SK-N-SH (cell line): ENCODE data around the gene PAMR1. TPM values are rescaled to one million over a fixed set of nuclear protein-coding genes. Genes with fewer than 3 reads are reported as not detected.

ENCODE experiments used
- CTCF ChIA-PET: fragments of 300-600, 350-600 bp; formaldehyde crosslinking; extraction: SDS; loops from one replicate; lab custom pipeline; 2021; lab: Yijun Ruan, JAX
- POLR2A ChIA-PET: fragments of 350-600 bp; sonication (Branson Sonifier 250); formaldehyde crosslinking; extraction: SDS; loops from one replicate; lab custom pipeline; 2020; ENCODE audit warnings: antibody characterized with exemption, inconsistent platforms; lab: Yijun Ruan, JAX
- DNase-seq: peaks from one replicate; pipeline ENCODE4 v3.0.0; 2012
- H2AFZ ChIP-seq: fragments of 200-600 bp; sonication (generic); 2 replicates; pipeline ENCODE4 v1.8.1; 2016; ENCODE audit warnings: antibody characterized with exemption, mild to moderate bottlenecking, low read depth
- H3F3A ChIP-seq: fragments of 200-600 bp; sonication (generic); replicated peaks from 2 replicates; pipeline ENCODE3; 2016; ENCODE audit warnings: antibody characterized with exemption, mild to moderate bottlenecking; ENCODE audit not compliant: insufficient read depth
- H3K27ac ChIP-seq, 2 experiments: fragments of 200-500 bp in 1 of 2; fragments of 200-600 bp in 1 of 2; sonication (Bioruptor generic) in 1 of 2; sonication (generic), shearing (Covaris generic) in 1 of 2; 2 replicates each; pipeline versions ENCODE4 v1.5.1 to v1.6.1; 2014 to 2016; ENCODE audit warnings: low read depth in 2 of 2, inconsistent platforms in 1 of 2, low read length in 1 of 2, mild to moderate bottlenecking in 1 of 2, mixed read lengths in 1 of 2
- H3K27me3 ChIP-seq: fragments of 200-600 bp; sonication (generic), shearing (Covaris generic); 2 replicates; pipeline ENCODE4 v1.6.1; 2016; ENCODE audit warnings: mixed run types; ENCODE audit not compliant: insufficient read depth
- H3K36me3 ChIP-seq, 2 experiments: fragments of 200-500 bp in 1 of 2; fragments of 200-600 bp in 1 of 2; sonication (Bioruptor generic) in 1 of 2; sonication (generic) in 1 of 2; replicated peaks in 1 of 2; 2 replicates each; pipeline versions ENCODE3 to v1.5.1; 2014 to 2016; ENCODE audit warnings: low read length in 1 of 2, mild to moderate bottlenecking in 1 of 2; ENCODE audit not compliant: insufficient read depth in 2 of 2, control insufficient read depth in 1 of 2
- H3K4me1 ChIP-seq, 2 experiments: fragments of 200-500 bp in 1 of 2; fragments of 200-600 bp in 1 of 2; sonication (Bioruptor generic) in 1 of 2; sonication (generic), shearing (Covaris generic) in 1 of 2; 2 replicates each; pipeline versions ENCODE4 v1.5.1 to v1.6.1; 2014 to 2016; ENCODE audit warnings: low read depth in 1 of 2, low read length in 1 of 2, mixed run types in 1 of 2; ENCODE audit not compliant: insufficient read depth in 2 of 2, control insufficient read depth in 1 of 2
- H3K4me2 ChIP-seq: fragments of 200-600 bp; sonication (generic), shearing (Covaris generic); 2 replicates; pipeline ENCODE4 v1.6.1; 2017; ENCODE audit warnings: mixed run types
- H3K4me3 ChIP-seq, 2 experiments: fragments of 200-500 bp in 1 of 2; fragments of 200-600 bp in 1 of 2; sonication (Bioruptor generic) in 1 of 2; sonication (generic), shearing (Covaris generic) in 1 of 2; 2 replicates each; pipeline versions ENCODE4 v1.5.1 to v1.8.1; 2014 to 2016; ENCODE audit warnings: low read depth in 2 of 2, inconsistent platforms in 1 of 2, low read length in 1 of 2, mild to moderate bottlenecking in 1 of 2, mixed read lengths in 1 of 2, moderate library complexity in 1 of 2
- H3K79me2 ChIP-seq: fragments of 200-600 bp; sonication (generic); 2 replicates; pipeline ENCODE4 v1.8.1; 2017; ENCODE audit warnings: mild to moderate bottlenecking; ENCODE audit not compliant: insufficient read depth
- H3K9ac ChIP-seq: fragments of 200-600 bp; sonication (generic); 2 replicates; pipeline ENCODE4 v1.6.1; 2017; ENCODE audit warnings: mixed run types
- H3K9me2 ChIP-seq: fragments of 200-600 bp; sonication (generic); 2 replicates; pipeline ENCODE4 v1.6.1; 2017; ENCODE audit warnings: mixed run types
- H3K9me3 ChIP-seq: fragments of 200-600 bp; sonication (generic); 2 replicates; pipeline ENCODE4 v1.6.1; 2017; ENCODE audit warnings: mixed run types, mild to moderate bottlenecking, moderate library complexity
- H4K20me1 ChIP-seq: fragments of 200-600 bp; sonication (generic); 2 replicates; pipeline ENCODE4 v1.6.1; 2017; ENCODE audit warnings: mild to moderate bottlenecking, mixed run types; ENCODE audit not compliant: insufficient read depth
- EZH2phosphoT487 ChIP-seq: fragments of 200-600 bp; sonication (generic); IDR thresholded peaks from 2 replicates; pipeline ENCODE4 v1.6.1; 2017; ENCODE audit warnings: low read depth, mixed run types, mild to moderate bottlenecking, antibody characterized with exemption, moderate library complexity, borderline replicate concordance
- MAX ChIP-seq: IDR thresholded peaks from 2 replicates; pipeline ENCODE4 v1.4.0; 2012; ENCODE audit warnings: low read depth
- NFIC ChIP-seq: IDR thresholded peaks from 2 replicates; pipeline ENCODE4 v1.4.0; 2012; ENCODE audit warnings: borderline replicate concordance
- POLR2AphosphoS5 ChIP-seq: IDR thresholded peaks from 2 replicates; pipeline ENCODE4 v1.6.1; 2012; ENCODE audit warnings: low read depth, low read length
- RAD21 ChIP-seq: IDR thresholded peaks from 2 replicates; pipeline ENCODE4 v1.6.1; 2012; ENCODE audit warnings: mild to moderate bottlenecking, low read length
- SMC3 ChIP-seq: IDR thresholded peaks from 2 replicates; pipeline ENCODE4 v1.6.1; 2012; ENCODE audit warnings: low read depth, low read length, improper control_type of control experiment
- TAF1 ChIP-seq: IDR thresholded peaks from 2 replicates; pipeline ENCODE4 v1.6.1; 2012; ENCODE audit warnings: low read depth, mild to moderate bottlenecking, low read length, moderate library complexity, borderline replicate concordance
- WGBS: methylation state at CpG from one replicate; pipeline ENCODE4 v1.1.6; 2017; ENCODE audit warnings: low lambda C conversion rate; 5-methylcytosine and 5-hydroxymethylcytosine counted together
- polyA plus RNA-seq, 3 experiments: library from polyadenylated mRNA; depleted of rRNA; stranded (reverse); fragments of >200 nt; gene quantifications; 2 replicates each; pipeline ENCODE4 v1.2.3, GENCODE V29; 2012
- TF ChIP-seq, protein P1 (sequence below): fragments of 150-350 bp; IDR thresholded peaks from 2 replicates; pipeline ENCODE4 v1.6.1; 2016; ENCODE audit warnings: mild to moderate bottlenecking, low read depth, low read length
- TF ChIP-seq, protein P2 (sequence below): fragments of 200-600 bp; sonication (generic); IDR thresholded peaks from 2 replicates; pipeline ENCODE4 v1.6.1; 2017; ENCODE audit warnings: antibody characterized with exemption, mild to moderate bottlenecking, moderate library complexity

The PAMR1 gene
- polyA plus RNA-seq, 1 of the 3 experiments (the other 2 are of a cell fraction): 0.31 TPM

DNA sequence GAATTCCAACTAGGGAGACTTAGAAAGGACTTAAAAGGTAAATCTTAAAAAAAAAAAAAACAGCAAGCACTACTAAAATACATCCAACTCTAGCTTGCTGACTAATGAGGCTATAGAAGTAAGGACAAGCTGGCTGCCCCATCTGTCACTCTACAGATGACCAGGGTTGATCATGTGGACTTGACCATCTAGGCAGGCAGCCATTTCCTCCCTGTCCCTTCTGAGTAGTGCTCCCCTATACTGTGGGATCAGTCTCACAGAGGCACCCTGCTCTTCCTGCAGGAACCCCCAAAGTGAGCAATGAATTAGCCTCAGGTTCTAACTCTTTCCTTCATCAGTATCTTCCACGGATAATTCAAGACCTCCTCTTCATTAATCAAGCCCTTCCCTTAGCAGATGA, 118.4 kb downstream of the PAMR1 start (continued):
- TF ChIP-seq, protein P1, sequence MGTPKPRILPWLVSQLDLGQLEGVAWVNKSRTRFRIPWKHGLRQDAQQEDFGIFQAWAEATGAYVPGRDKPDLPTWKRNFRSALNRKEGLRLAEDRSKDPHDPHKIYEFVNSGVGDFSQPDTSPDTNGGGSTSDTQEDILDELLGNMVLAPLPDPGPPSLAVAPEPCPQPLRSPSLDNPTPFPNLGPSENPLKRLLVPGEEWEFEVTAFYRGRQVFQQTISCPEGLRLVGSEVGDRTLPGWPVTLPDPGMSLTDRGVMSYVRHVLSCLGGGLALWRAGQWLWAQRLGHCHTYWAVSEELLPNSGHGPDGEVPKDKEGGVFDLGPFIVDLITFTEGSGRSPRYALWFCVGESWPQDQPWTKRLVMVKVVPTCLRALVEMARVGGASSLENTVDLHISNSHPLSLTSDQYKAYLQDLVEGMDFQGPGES: no peak
- TF ChIP-seq POLR2AphosphoS5 (no peak), NFIC (no peak)

DNA sequence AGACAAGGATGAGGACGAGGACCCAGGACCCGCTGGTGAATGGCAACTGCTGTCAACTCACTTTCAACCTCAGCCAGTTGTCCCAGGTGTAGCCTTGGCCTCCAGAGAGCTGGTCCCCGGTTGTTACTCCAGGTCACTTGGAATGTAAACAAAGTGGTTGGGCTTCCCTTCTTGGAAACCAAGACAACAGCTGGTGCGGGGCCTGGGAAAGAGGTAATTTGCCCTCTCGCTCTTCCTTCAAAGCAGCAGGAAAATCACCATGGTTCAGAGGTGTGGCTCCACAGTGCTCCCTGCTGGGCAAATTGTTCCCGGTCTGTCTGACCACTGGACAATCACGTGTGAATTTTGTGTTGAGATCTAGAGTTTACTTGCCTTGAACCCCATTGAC, 121.0 kb downstream of the PAMR1 start:
- Histone ChIP-seq H3K9ac (no peak overlapping the region), H3K4me1 (no peaks in the 10 kb centered on the region), H3K79me2 (no peaks in the 10 kb centered on the region), H3K27ac (no peak overlapping the region), H3K27me3 (no peaks in the 10 kb centered on the region), H4K20me1 (no peaks in the 10 kb centered on the region), H3K9me3 (no peaks in the 10 kb centered on the region), H3K4me2 (no peak overlapping the region), H3F3A (no peaks in the 10 kb centered on the region), H3K36me3 (no peaks in the 10 kb centered on the region), H3K9me2 (no peaks in the 10 kb centered on the region), H3K4me3 (no peak overlapping the region; a peak in 1 of 4 replicates), H2AFZ (no peak overlapping the region)
- CTCF ChIA-PET: interaction anchor here (0.8 to 4.2 kb wide), 14 partner anchors 8 to 839 kb away, joined by 3 to 22 read pairs (median 4); partner anchors contain the start of gene SLC1A2
- TF ChIP-seq, protein P2, sequence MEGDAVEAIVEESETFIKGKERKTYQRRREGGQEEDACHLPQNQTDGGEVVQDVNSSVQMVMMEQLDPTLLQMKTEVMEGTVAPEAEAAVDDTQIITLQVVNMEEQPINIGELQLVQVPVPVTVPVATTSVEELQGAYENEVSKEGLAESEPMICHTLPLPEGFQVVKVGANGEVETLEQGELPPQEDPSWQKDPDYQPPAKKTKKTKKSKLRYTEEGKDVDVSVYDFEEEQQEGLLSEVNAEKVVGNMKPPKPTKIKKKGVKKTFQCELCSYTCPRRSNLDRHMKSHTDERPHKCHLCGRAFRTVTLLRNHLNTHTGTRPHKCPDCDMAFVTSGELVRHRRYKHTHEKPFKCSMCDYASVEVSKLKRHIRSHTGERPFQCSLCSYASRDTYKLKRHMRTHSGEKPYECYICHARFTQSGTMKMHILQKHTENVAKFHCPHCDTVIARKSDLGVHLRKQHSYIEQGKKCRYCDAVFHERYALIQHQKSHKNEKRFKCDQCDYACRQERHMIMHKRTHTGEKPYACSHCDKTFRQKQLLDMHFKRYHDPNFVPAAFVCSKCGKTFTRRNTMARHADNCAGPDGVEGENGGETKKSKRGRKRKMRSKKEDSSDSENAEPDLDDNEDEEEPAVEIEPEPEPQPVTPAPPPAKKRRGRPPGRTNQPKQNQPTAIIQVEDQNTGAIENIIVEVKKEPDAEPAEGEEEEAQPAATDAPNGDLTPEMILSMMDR: peak; percentile 60
- TF ChIP-seq MAX: no peak
- peak; percentile 37 for TF ChIP-seq SMC3
- TF ChIP-seq RAD21: peak; percentile 51
- peak; percentile 29 for DNase-seq
- POLR2A ChIA-PET: no interaction called here
- WGBS: 65% methylated on average over 7 of the region's 7 CpGs

DNA sequence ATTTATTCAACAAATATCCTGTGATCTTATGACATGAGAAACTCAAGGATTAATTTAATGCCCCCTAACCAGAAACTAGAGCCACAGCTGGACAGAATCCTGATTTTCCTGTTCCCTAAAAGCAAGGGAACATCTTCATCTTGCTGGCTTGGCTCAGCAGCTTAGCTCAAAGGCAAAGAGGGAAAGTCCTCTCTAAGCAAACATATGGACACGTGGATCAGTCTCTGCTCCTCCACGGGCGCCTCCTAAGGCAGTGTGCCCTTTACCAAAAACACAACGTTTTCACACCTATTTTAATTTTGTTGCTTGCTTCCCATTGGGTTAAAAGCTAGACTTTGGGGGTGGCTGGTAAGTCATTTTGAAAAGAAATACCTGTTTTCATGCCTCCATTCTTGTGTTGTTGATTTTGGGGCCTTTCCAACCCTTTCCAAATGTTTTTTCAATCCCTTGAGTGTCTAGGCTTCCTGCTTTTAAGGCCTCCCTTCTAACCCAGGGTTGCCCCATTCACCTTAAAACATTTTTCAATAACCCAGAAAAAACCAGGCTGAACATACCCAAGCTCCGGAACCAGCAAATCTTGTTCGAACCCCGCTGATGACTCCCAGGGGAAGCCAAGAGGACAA, 121.5 kb downstream of the PAMR1 start:
- H3K4me2 ChIP-seq: no peak overlapping the region
- no peaks in the 10 kb centered on the region for H3K27me3 ChIP-seq
- H3K9me2 ChIP-seq: no peaks in the 10 kb centered on the region
- no peaks in the 10 kb centered on the region for H3K36me3 ChIP-seq
- no peaks in the 10 kb centered on the region for H3K9me3 ChIP-seq
- no peaks in the 10 kb centered on the region for H3K4me1 ChIP-seq
- H2AFZ ChIP-seq: no peak overlapping the region
- no peaks in the 10 kb centered on the region for H4K20me1 ChIP-seq
- ChIA-PET CTCF (interaction anchor here (0.8 to 4.2 kb wide), 14 partner anchors 9 to 839 kb away, joined by 3 to 22 read pairs (median 4); partner anchors contain the start of gene SLC1A2), POLR2A (no interaction called here)
- H3F3A ChIP-seq: no peaks in the 10 kb centered on the region
- no peak overlapping the region for H3K4me3 ChIP-seq
- DNase-seq: no peak
- 76% methylated on average over 7 of the region's 7 CpGs for WGBS
- no peak overlapping the region for H3K27ac ChIP-seq
- H3K79me2 ChIP-seq: no peaks in the 10 kb centered on the region
- TF ChIP-seq NFIC (no peak), SMC3 (no peak), EZH2phosphoT487 (no peak), TAF1 (no peak)
- TF ChIP-seq, protein P1: no peak
- H3K9ac ChIP-seq: no peak overlapping the region
